Pancreas (tissue), 10 donors: ENCODE data around the gene PRR3. TPM values are rescaled to one million over a fixed set of nuclear protein-coding genes. Genes with fewer than 3 reads are reported as not detected.

Experiments used
- ATAC-seq, 4 donors: fragments of 200-7000 bp; cut with Tn5 transposase; one replicate each; pipeline versions ENCODE4 v1.8.0 to v1.9.1; 2020; ENCODE audit warnings: mild to moderate bottlenecking in 4 of 4, moderate library complexity in 4 of 4
- DNase-seq, 6 donors: peaks; one replicate each; pipeline ENCODE4 v3.0.0-alpha.2; 2020
- FAIRE-seq: peaks from 2 replicates; lab custom pipeline; 2012; peaks lifted over from hg19 to GRCh38; lab: Jason Lieb, UNC
- H3K27ac ChIP-seq, 4 donors: fragments of 200-600 bp; sonication (generic); 1 replicate in 3 of 4; 2 replicates in 1 of 4; pipeline versions ENCODE4 v1.5.0 to v1.8.0; 2020
- H3K27me3 ChIP-seq, 4 donors: fragments of 200-600 bp; one replicate each; pipeline ENCODE4 v1.8.0; 2021
- H3K36me3 ChIP-seq, 3 donors: fragments of 200-600 bp; sonication (generic) in 1 of 3; one replicate each; pipeline versions ENCODE4 v1.5.0 to v1.8.0; 2020 to 2021
- H3K4me1 ChIP-seq, 3 donors: fragments of 200-600 bp; one replicate each; pipeline ENCODE4 v1.8.0; 2021
- H3K4me3 ChIP-seq, 4 donors: fragments of 200-600 bp; sonication (generic) in 2 of 4; one replicate each; pipeline versions ENCODE4 v1.5.0 to v1.8.0; 2020 to 2021
- H3K9me3 ChIP-seq, 4 donors: fragments of 200-600 bp; one replicate each; pipeline ENCODE4 v1.8.0; 2021
- WGBS, 2 donors: extraction: QIAGEN DNeasy Blood & Tissue Kit; methylation state at CpG; one replicate each; pipeline ENCODE4 v1.1.7; 2013; 5-methylcytosine and 5-hydroxymethylcytosine counted together
- intact Hi-C, 3 donors: fragments of 100-400 bp; cut with DNase I; formaldehyde crosslinking; loops; one replicate each; pipeline versions ENCODE4 v1.11.1 to v1.14.2; 2022
- polyA plus RNA-seq, 2 donors: library from polyadenylated mRNA; stranded (reverse); fragments of 200-250 nt; gene quantifications; one replicate each; pipeline ENCODE4 v1.2.3, GENCODE V29; 2013
- total RNA-seq, 6 donors: library from RNA; stranded (reverse); fragmentation: NEBNext Ultra II Directional in 4 of 6; extraction: Animal tissue kit (Norgen Biotek cat#: 25700) in 4 of 6; gene quantifications; one replicate each; pipeline versions ENCODE4 v1.2.1 to v1.2.4, GENCODE V29; 2021 to 2023
- TF ChIP-seq, protein P1 (sequence below), 4 donors: fragments of 200-600 bp; sonication (generic) in 3 of 4; IDR thresholded peaks; one replicate each; pipeline versions ENCODE4 v1.5.0 to v1.8.0; 2021; ENCODE audit warnings: antibody characterized with exemption in 4 of 4
- donor health status: healthy with polysubstance abuse.
- donor health status: DM: no; HTN: no; CAD: no; lungs with moderate emphysema.
- donor health status: DM: no; HTN: no; CAD: no.
- donor health status: control.
- donor health status: control.
- donor health status: Bipolar disorder and iron deficiency.
- donor health status: DM: yes; HTN: yes; CAD: no.
- donor health status: DM: no; HTN: no; CAD: no.
- donor health status: DM: no; HTN: no; CAD: no.
- donor health status: DM: yes; HTN: yes; CAD: no.

The PRR3 gene
- 1 to 10 TPM; 2.2 to 4.7 (median 3.1) TPM for total RNA-seq
- polyA plus RNA-seq, result 1 to 10 TPM; 6.5 to 8.7 TPM

DNA sequence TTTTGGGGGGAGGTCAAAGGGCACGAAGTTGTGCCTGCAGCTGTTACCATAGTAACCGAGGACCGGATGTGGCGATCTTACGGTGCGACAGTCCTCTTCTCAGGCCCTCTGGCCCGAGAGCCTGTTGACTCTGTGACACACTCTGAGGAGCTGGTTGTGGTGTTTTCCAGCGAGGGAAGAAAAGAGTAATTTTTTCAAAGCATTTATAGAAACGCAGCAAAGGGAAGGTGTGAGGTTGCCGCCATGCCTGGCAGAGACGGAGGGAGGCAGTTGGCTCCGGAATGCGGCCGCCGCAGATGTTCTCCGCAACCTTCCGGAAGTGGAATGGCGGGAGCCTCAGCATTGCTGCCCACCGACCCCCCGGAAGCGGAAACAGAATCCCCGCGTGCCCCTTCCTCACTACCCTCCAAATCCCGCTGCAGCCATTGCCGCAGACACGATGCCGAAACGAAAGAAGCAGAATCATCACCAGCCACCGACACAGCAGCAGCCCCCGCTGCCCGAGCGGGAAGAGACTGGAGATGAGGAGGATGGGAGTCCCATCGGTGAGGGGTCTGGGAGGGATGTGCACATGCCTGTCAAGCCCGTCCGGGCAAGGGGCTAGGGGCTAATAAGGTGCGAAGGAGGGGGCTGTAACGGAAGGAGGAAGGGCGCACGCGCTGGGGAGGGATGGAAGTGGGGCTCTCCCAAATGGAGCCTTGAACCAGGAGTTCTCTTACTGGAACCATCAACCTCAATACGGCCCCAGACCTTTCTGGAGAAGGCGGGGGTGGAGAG, at the start of gene PRR3:
TSS of gene PRR3 (plus strand) at position 390 of the 777 bp plus-strand sequence. CDS start at position 440, 50 bp downstream.
- Histone ChIP-seq H3K4me3 (peak within 1 kb of the TSS; percentile 83 to 97 (median 96)), H3K9me3 (no peaks in the 10 kb centered on the region), H3K4me1 (peaks cover 4 to 11% (median 6%) of the 10 kb centered on the region in 3 donors), H3K27me3 (no peaks in the 10 kb centered on the region), H3K36me3 (peaks cover 0 to 20% (median 4%) of the 10 kb centered on the region in 3 donors), H3K27ac (peak within 1 kb of the TSS; percentile 95 to 97 (median 96))
- WGBS, 2 donors, result 0% methylated on average over 42 of the region's 42 CpGs
- TF ChIP-seq, protein P1, sequence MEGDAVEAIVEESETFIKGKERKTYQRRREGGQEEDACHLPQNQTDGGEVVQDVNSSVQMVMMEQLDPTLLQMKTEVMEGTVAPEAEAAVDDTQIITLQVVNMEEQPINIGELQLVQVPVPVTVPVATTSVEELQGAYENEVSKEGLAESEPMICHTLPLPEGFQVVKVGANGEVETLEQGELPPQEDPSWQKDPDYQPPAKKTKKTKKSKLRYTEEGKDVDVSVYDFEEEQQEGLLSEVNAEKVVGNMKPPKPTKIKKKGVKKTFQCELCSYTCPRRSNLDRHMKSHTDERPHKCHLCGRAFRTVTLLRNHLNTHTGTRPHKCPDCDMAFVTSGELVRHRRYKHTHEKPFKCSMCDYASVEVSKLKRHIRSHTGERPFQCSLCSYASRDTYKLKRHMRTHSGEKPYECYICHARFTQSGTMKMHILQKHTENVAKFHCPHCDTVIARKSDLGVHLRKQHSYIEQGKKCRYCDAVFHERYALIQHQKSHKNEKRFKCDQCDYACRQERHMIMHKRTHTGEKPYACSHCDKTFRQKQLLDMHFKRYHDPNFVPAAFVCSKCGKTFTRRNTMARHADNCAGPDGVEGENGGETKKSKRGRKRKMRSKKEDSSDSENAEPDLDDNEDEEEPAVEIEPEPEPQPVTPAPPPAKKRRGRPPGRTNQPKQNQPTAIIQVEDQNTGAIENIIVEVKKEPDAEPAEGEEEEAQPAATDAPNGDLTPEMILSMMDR (IDR thresholded peaks at IDR 0.05), result no peak
- intact Hi-C loops, result no loop called here
- FAIRE-seq (no peak), DNase-seq (peak; percentile 82 to 90 (median 87)), ATAC-seq (peak; percentile 76 to 86 (median 80))

GRCh38 chr6:30507849-30508827, 49.0 kb upstream of the PRR3 start:
- FAIRE-seq (no peak), DNase-seq (no peak), ATAC-seq (peak in 1 of 4 donors; percentile 39)
- no peaks in the 10 kb centered on the region for H3K9me3 ChIP-seq
- TF ChIP-seq, protein P1 (IDR thresholded peaks at IDR 0.05), result no peak
- H3K36me3 ChIP-seq, result no peaks in the 10 kb centered on the region
- no peaks in the 10 kb centered on the region for H3K27me3 ChIP-seq
- intact Hi-C loops, result no loop called here
- H3K27ac ChIP-seq, result peak overlapping the region in 1 of 4 donors; percentile 41
- no peaks in the 10 kb centered on the region for H3K4me1 ChIP-seq
- H3K4me3 ChIP-seq, result no peak overlapping the region
- WGBS, 2 donors, result 65 to 74% methylated on average over 5 of the region's 5 CpGs

- Histone ChIP-seq H3K36me3 (no peaks in the 10 kb centered on the region), H3K27me3 (no peaks in the 10 kb centered on the region), H3K4me1 (no peaks in the 10 kb centered on the region), H3K9me3 (no peaks in the 10 kb centered on the region), H3K27ac (peak overlapping the region in 1 of 4 donors; percentile 41), H3K4me3 (no peak overlapping the region)
- DNase-seq (no peak), FAIRE-seq (no peak), ATAC-seq (peak in 2 of 4 donors; percentile 44)
- TF ChIP-seq, protein P1 (IDR thresholded peaks at IDR 0.05), result no peak
- intact Hi-C loops, result no loop called here
- 37 to 47% methylated on average over 5 of the region's 5 CpGs for WGBS, 2 donors
Measured at GRCh38 chr6:30508890-30509736, 48.0 kb upstream of the PRR3 start.

- FAIRE-seq (no peak), DNase-seq (no peak), ATAC-seq (no peak)
- no peaks in the 10 kb centered on the region for H3K36me3 ChIP-seq
- 74 to 79% methylated on average over 10 of the region's 10 CpGs for WGBS, 2 donors
- intact Hi-C loops, result no loop called here
- TF ChIP-seq, protein P1 (IDR thresholded peaks at IDR 0.05), result no peak
- H3K4me3 ChIP-seq, result no peak overlapping the region
- no peaks in the 10 kb centered on the region for H3K27me3 ChIP-seq
- no peaks in the 10 kb centered on the region for H3K4me1 ChIP-seq
- no peaks in the 10 kb centered on the region for H3K9me3 ChIP-seq
- H3K27ac ChIP-seq, result no peak overlapping the region
Measured at GRCh38 chr6:30510419-30511168, 46.5 kb upstream of the PRR3 start.
